Ovary (tissue), 3 donors: ENCODE results near the gene ADORA1.

ENCODE experiments used
- POLR2A ChIP-seq: fragments of 450-650 bp; IDR thresholded peaks from one replicate; pipeline ENCODE4 v1.6.1; 2017; ENCODE audit warnings: antibody characterized with exemption, mild to moderate bottlenecking, moderate library complexity
- TF ChIP-seq, protein P1 (sequence below), 3 donors: fragments of 450-650 bp in 2 of 3; fragments of 200-600 bp in 1 of 3; IDR thresholded peaks; one replicate each; pipeline versions ENCODE4 v1.5.1 to v1.8.0; 2016 to 2022; ENCODE audit warnings: antibody characterized with exemption in 3 of 3, mild to moderate bottlenecking in 1 of 3
- donor health status: DM: no; HTN: no; CAD: no.

DNA sequence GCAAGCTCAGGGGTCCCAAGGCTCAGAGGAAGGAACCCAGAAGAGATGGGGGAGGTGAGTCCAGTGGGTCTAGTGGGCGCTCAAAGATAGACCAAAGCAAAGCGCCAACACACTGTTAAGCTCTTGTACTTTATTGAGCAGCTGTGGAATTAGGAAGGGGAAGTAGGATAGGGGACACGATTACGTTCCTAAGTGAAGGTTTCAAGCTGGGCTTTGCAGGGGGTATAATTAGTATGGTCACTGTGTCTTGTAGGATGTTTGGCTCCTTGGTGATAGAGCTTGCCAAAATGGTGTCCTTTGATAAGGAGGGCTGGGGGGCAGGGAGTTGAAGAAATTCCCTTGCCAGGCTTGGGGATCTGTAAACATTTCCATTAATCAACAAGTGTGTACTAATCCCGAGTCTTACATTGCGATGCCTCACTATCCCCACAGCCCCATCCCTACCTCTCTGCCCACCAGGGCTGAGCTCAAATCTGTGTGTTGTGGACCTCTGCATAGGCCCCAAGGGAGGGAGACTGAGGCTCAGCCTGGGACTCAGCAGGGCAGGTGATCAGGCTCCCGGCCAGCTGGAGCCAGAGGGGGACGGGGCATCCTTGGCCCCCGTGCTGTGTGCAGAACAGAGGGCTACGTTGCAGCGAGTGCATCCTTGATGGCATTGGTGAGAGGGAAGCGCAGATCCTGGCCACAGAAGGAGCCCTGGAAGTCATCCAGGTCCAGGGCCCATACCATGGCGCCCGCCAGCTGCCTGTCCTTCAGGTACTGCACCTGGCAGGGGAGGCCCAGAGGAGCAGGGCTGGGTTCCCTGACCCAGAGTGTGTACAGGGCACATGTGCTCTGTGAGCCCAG, 51.5 kb downstream of the ADORA1 start:
- no peak for TF ChIP-seq POLR2A
- TF ChIP-seq, protein P1, sequence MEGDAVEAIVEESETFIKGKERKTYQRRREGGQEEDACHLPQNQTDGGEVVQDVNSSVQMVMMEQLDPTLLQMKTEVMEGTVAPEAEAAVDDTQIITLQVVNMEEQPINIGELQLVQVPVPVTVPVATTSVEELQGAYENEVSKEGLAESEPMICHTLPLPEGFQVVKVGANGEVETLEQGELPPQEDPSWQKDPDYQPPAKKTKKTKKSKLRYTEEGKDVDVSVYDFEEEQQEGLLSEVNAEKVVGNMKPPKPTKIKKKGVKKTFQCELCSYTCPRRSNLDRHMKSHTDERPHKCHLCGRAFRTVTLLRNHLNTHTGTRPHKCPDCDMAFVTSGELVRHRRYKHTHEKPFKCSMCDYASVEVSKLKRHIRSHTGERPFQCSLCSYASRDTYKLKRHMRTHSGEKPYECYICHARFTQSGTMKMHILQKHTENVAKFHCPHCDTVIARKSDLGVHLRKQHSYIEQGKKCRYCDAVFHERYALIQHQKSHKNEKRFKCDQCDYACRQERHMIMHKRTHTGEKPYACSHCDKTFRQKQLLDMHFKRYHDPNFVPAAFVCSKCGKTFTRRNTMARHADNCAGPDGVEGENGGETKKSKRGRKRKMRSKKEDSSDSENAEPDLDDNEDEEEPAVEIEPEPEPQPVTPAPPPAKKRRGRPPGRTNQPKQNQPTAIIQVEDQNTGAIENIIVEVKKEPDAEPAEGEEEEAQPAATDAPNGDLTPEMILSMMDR (IDR thresholded peaks at IDR 0.05), result no peak
